Skeletal muscle tissue (tissue), 4 donors: ENCODE results near the gene KRT10. TPM values are rescaled to one million over a fixed set of nuclear protein-coding genes. Genes with fewer than 3 reads are reported as not detected.
"Not testable (repeated sequence)": the region's sequence is repeated elsewhere in the genome, so short reads cannot be mapped to it uniquely, and the experiment has no call there.

ENCODE experiments used
- H3K27ac ChIP-seq: one replicate; pipeline ENCODE4 v1.7.0; 2013; ENCODE audit warnings: mild to moderate bottlenecking, low read depth, low read length, inconsistent platforms
- H3K27me3 ChIP-seq, 3 donors: one replicate each; pipeline ENCODE4 v1.7.0; 2013; ENCODE audit warnings: low read length in 3 of 3; ENCODE audit not compliant: control insufficient read depth in 3 of 3, insufficient read depth in 3 of 3
- H3K36me3 ChIP-seq, 3 donors: one replicate each; pipeline ENCODE4 v1.7.0; 2013; ENCODE audit warnings: low read length in 3 of 3; ENCODE audit not compliant: control insufficient read depth in 3 of 3, insufficient read depth in 3 of 3
- H3K4me1 ChIP-seq, 3 donors: one replicate each; pipeline ENCODE4 v1.7.0; 2013; ENCODE audit warnings: low read length in 3 of 3, mild to moderate bottlenecking in 3 of 3; ENCODE audit not compliant: control insufficient read depth in 3 of 3, insufficient read depth in 3 of 3
- H3K4me3 ChIP-seq, 3 donors: one replicate each; pipeline ENCODE4 v1.7.0; 2013; ENCODE audit warnings: low read length in 3 of 3
- H3K9ac ChIP-seq, 3 donors: one replicate each; pipeline ENCODE4 v1.7.0; 2013; ENCODE audit warnings: low read length in 3 of 3, mild to moderate bottlenecking in 3 of 3, moderate library complexity in 2 of 3, low read depth in 1 of 3
- H3K9me3 ChIP-seq, 3 donors: one replicate each; pipeline ENCODE4 v1.7.0; 2013; ENCODE audit warnings: low read length in 3 of 3; ENCODE audit not compliant: control insufficient read depth in 3 of 3
- total RNA-seq: library from RNA; depleted of rRNA; stranded (reverse); fragments of >200 nt; gene quantifications from one replicate; pipeline ENCODE4 v1.2.3, GENCODE V29; 2014
- donor health status: Osteomylitis.

KRT10 gene
- 2.6 TPM for total RNA-seq

GRCh38 chr17:40822132-40822812 lies at the start of gene KRT10:
Gene KRT10, minus strand, starts transcription at chr17:40822614. Its CDS starts 29 bp downstream, at chr17:40822585.
- Histone ChIP-seq H3K27me3 (no peaks in the 10 kb centered on the region), H3K9ac (no peak within 1 kb of the TSS), H3K36me3 (peaks cover 1 to 2% (median 2%) of the 10 kb centered on the region in 3 donors), H3K4me3 (no peak within 1 kb of the TSS), H3K4me1 (peaks cover 0 to 17% (median 7%) of the 10 kb centered on the region in 3 donors), H3K9me3 (no peaks in the 10 kb centered on the region), H3K27ac (no peak within 1 kb of the TSS)

GRCh38 chr17:40871316-40871715 lies 48.9 kb upstream of the KRT10 start:
- Histone ChIP-seq H3K4me3 (no peak overlapping the region), H3K9me3 (no peaks in the 10 kb centered on the region), H3K27me3 (peaks cover 0 to 4% (median 2%) of the 10 kb centered on the region in 3 donors), H3K27ac (no peak overlapping the region), H3K36me3 (no peaks in the 10 kb centered on the region), H3K4me1 (no peaks in the 10 kb centered on the region), H3K9ac (no peak overlapping the region)

GRCh38 chr17:40870136-40870535 lies 47.7 kb upstream of the KRT10 start:
- Histone ChIP-seq H3K27me3 (peaks cover 0 to 4% (median 2%) of the 10 kb centered on the region in 3 donors), H3K9ac (no peak overlapping the region), H3K27ac (no peak overlapping the region), H3K9me3 (no peaks in the 10 kb centered on the region), H3K4me1 (no peaks in the 10 kb centered on the region), H3K4me3 (no peak overlapping the region), H3K36me3 (no peaks in the 10 kb centered on the region)

- H3K4me1 ChIP-seq = no peaks in the 10 kb centered on the region
- H3K27ac ChIP-seq = no peak within 1 kb of the TSS
- no peak within 1 kb of the TSS for H3K9ac ChIP-seq
- no peak within 1 kb of the TSS for H3K4me3 ChIP-seq
- H3K27me3 ChIP-seq = peaks cover 0 to 19% (median 6%) of the 10 kb centered on the region in 3 donors
- H3K36me3 ChIP-seq = no peaks in the 10 kb centered on the region
- H3K9me3 ChIP-seq = no peaks in the 10 kb centered on the region
These were observed 44.4 kb upstream of the KRT10 start, which contains the start of gene KRT12 for GRCh38 chr17:40866838-40867237. Gene KRT12, minus strand, starts transcription at chr17:40867223. Its CDS starts 37 bp downstream, at chr17:40867186.

GRCh38 chr17:40864661-40865390 lies 42.4 kb upstream of the KRT10 start:
- H3K9me3 ChIP-seq = no peaks in the 10 kb centered on the region
- H3K4me1 ChIP-seq = no peaks in the 10 kb centered on the region
- H3K36me3 ChIP-seq = no peaks in the 10 kb centered on the region
- no peak overlapping the region for H3K27ac ChIP-seq
- no peak overlapping the region for H3K4me3 ChIP-seq
- no peak overlapping the region for H3K9ac ChIP-seq
- H3K27me3 ChIP-seq = peaks cover 0 to 15% (median 4%) of the 10 kb centered on the region in 3 donors

GRCh38 chr17:40862985-40863733 lies 40.7 kb upstream of the KRT10 start:
- no peak overlapping the region for H3K4me3 ChIP-seq
- no peak overlapping the region for H3K27ac ChIP-seq
- H3K9ac ChIP-seq = no peak overlapping the region
- H3K9me3 ChIP-seq = no peaks in the 10 kb centered on the region
- no peaks in the 10 kb centered on the region for H3K36me3 ChIP-seq
- H3K4me1 ChIP-seq = no peaks in the 10 kb centered on the region
- H3K27me3 ChIP-seq = peaks cover 0 to 15% (median 4%) of the 10 kb centered on the region in 3 donors

GRCh38 chr17:40859536-40859935 lies 37.1 kb upstream of the KRT10 start:
- peaks cover 0 to 11% (median 4%) of the 10 kb centered on the region in 3 donors for H3K27me3 ChIP-seq

GRCh38 chr17:40858667-40859066 lies 36.3 kb upstream of the KRT10 start:
- not testable (repeated sequence) for H3K27ac ChIP-seq, H3K36me3 ChIP-seq

More at GRCh38 chr17:40859536-40859935, 37.1 kb upstream of the KRT10 start:
- Histone ChIP-seq H3K9me3 (no peaks in the 10 kb centered on the region), H3K27ac (no peak overlapping the region), H3K4me3 (no peak overlapping the region), H3K9ac (no peak overlapping the region), H3K36me3 (no peaks in the 10 kb centered on the region), H3K4me1 (peaks cover 0 to 3% (median 0%) of the 10 kb centered on the region in 3 donors)

GRCh38 chr17:40857535-40857934 lies 35.1 kb upstream of the KRT10 start:
- Histone ChIP-seq H3K27ac (no peak overlapping the region), H3K27me3 (no peaks in the 10 kb centered on the region), H3K4me1 (peaks cover 0 to 3% (median 0%) of the 10 kb centered on the region in 3 donors), H3K4me3 (no peak overlapping the region), H3K36me3 (no peaks in the 10 kb centered on the region), H3K9me3 (no peaks in the 10 kb centered on the region), H3K9ac (no peak overlapping the region)

More at GRCh38 chr17:40858667-40859066, 36.3 kb upstream of the KRT10 start:
- not testable (repeated sequence) for H3K27me3 ChIP-seq, H3K9me3 ChIP-seq, H3K4me1 ChIP-seq, H3K4me3 ChIP-seq, H3K9ac ChIP-seq
